ENCODE data around the gene RIPK3.

DNA sequence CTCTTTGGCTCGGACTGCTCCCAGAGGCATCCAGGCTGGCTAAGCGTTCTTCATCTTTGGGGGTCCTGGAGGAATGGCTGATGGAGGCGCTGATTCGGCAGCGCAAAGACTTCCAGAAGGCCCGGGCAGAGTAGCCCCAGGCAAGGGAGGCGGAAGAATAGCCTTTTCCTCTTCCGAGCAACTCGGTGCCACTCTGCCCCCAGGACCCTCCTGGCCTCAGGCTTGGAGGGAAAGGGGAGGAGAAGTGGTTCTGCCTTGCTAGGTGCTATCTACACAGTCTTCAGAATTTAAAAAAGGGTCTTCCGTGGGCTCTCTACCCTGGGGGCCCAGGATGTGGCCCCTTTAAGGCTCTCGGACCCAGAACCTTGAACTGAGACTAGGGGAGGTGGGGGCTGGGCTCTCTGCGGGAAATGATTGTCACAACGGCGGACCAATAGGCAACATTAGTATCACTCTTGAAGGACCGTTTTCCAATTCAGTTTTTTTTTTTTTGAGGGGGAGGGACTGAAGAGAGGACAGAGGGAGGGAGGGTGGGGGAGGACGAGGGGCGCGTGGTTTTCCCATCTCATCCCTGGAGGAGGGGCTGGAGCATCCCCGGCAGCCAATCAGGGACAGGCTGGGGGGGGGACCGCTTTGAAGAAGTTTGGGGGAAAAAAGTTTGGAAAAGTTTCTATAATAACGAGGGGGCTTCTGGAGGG is 27.9 kb upstream of the RIPK3 start, which contains the start of gene NFATC4:
- no peak for TF ChIP-seq EP300 (IDR thresholded peaks at IDR 0.05; ENCODE audit: borderline replicate concordance in 1 of 2, low read depth in 2 of 2, low read length in 2 of 2)
- no peak for TF ChIP-seq E2F6 (IDR thresholded peaks at IDR 0.05)
